Fibroblast of skin of scalp (primary cell): ENCODE results near the gene LSAMP.
"Not testable (repeated sequence)": the region's sequence is repeated elsewhere in the genome, so short reads cannot be mapped to it uniquely, and the experiment has no call there.

Experiments used
- DNase-seq: peaks from one replicate; pipeline ENCODE4 v3.0.0-alpha.2; 2013

The LSAMP gene

GRCh38 chr3:115830764-115831395, 614.4 kb downstream of the LSAMP start:
- no peak for DNase-seq

GRCh38 chr3:115828401-115828800, 616.9 kb downstream of the LSAMP start:
- DNase-seq = no peak

GRCh38 chr3:115827495-115827894, 617.8 kb downstream of the LSAMP start:
- DNase-seq = no peak

- DNase-seq = peak; percentile 30
These were observed 620.2 kb downstream of the LSAMP start for GRCh38 chr3:115825046-115825445.

GRCh38 chr3:115823083-115823482, 622.2 kb downstream of the LSAMP start:
- DNase-seq = no peak

- no peak for DNase-seq
These were observed 622.7 kb downstream of the LSAMP start for GRCh38 chr3:115822579-115822978.

GRCh38 chr3:115819785-115820384, 625.4 kb downstream of the LSAMP start:
- peak; percentile 87 for DNase-seq

GRCh38 chr3:115814778-115815380, 630.4 kb downstream of the LSAMP start:
- peak; percentile 80 for DNase-seq

- DNase-seq = no peak
These were observed 631.3 kb downstream of the LSAMP start for GRCh38 chr3:115814006-115814405.

GRCh38 chr3:115808816-115809215, 636.5 kb downstream of the LSAMP start:
- DNase-seq = no peak

- no peak for DNase-seq
These were observed 637.0 kb downstream of the LSAMP start for GRCh38 chr3:115808244-115808643.

GRCh38 chr3:115806501-115806900, 638.8 kb downstream of the LSAMP start:
- no peak for DNase-seq

- DNase-seq = no peak
These were observed 639.8 kb downstream of the LSAMP start for GRCh38 chr3:115805520-115805919.

GRCh38 chr3:115804713-115805119, 640.6 kb downstream of the LSAMP start:
- peak; percentile 82 for DNase-seq

GRCh38 chr3:115804200-115804599, 641.1 kb downstream of the LSAMP start:
- no peak for DNase-seq

GRCh38 chr3:115803661-115804060, 641.6 kb downstream of the LSAMP start:
- DNase-seq = no peak

GRCh38 chr3:115800489-115801075, 644.7 kb downstream of the LSAMP start:
- DNase-seq = peak; percentile 81

- DNase-seq = not testable (repeated sequence)
These were observed 645.2 kb downstream of the LSAMP start for GRCh38 chr3:115800065-115800464.

GRCh38 chr3:115792206-115792955, 652.9 kb downstream of the LSAMP start:
- DNase-seq = peak; percentile 57

GRCh38 chr3:115791271-115792153, 653.8 kb downstream of the LSAMP start:
- DNase-seq = not testable (repeated sequence)

GRCh38 chr3:115790759-115791158, 654.5 kb downstream of the LSAMP start:
- peak; percentile 96 for DNase-seq

- DNase-seq = peak; percentile 22
These were observed 655.8 kb downstream of the LSAMP start for GRCh38 chr3:115789481-115789880.
